Choroid plexus epithelial cell (primary cell): Measurements from ENCODE around the gene PIGM.

Experiments used
- DNase-seq: peaks from one replicate; pipeline ENCODE4 v3.0.0-alpha.2; 2010; ENCODE audit warnings: low read depth
- H3K4me3 ChIP-seq: 2 replicates; pipeline ENCODE4 v1.5.1; 2011; ENCODE audit warnings: low read depth, mild to moderate bottlenecking, control low read depth, low read length, moderate library complexity
- CTCF ChIP-seq: conservative IDR thresholded peaks from 2 replicates; pipeline ENCODE4 v1.5.1; 2011; ENCODE audit warnings: low read depth, mild to moderate bottlenecking, control low read depth, inconsistent platforms, low read length, moderate library complexity

Gene PIGM

GRCh38 chr1:159991513-159991912, 40.3 kb downstream of the PIGM start:
- no peak for TF ChIP-seq CTCF
- no peak for DNase-seq
- H3K4me3 ChIP-seq = no peak overlapping the region

GRCh38 chr1:159990005-159990404, 41.8 kb downstream of the PIGM start:
- no peak overlapping the region for H3K4me3 ChIP-seq
- no peak for DNase-seq
- no peak for TF ChIP-seq CTCF

GRCh38 chr1:159989581-159989980, 42.2 kb downstream of the PIGM start:
- TF ChIP-seq CTCF = no peak
- H3K4me3 ChIP-seq = no peak overlapping the region
- DNase-seq = no peak

- no peak for TF ChIP-seq CTCF
- H3K4me3 ChIP-seq = no peak overlapping the region
- DNase-seq = no peak
Measured at GRCh38 chr1:159988006-159988405, 43.8 kb downstream of the PIGM start.

GRCh38 chr1:159987186-159987585, 44.6 kb downstream of the PIGM start:
- DNase-seq = no peak
- no peak for TF ChIP-seq CTCF
- no peak overlapping the region for H3K4me3 ChIP-seq

GRCh38 chr1:159986531-159986930, 45.3 kb downstream of the PIGM start:
- DNase-seq = no peak
- H3K4me3 ChIP-seq = no peak overlapping the region
- TF ChIP-seq CTCF = no peak

- no peak for DNase-seq
- H3K4me3 ChIP-seq = no peak overlapping the region
- no peak for TF ChIP-seq CTCF
Measured at GRCh38 chr1:159986093-159986492, 45.7 kb downstream of the PIGM start.
